WTC11 (cell line): Measurements from ENCODE around the gene LOXL4. TPM values are rescaled to one million over a fixed set of nuclear protein-coding genes. Genes with fewer than 3 reads are reported as not detected.
A peak's percentile ranks its signal among the peaks of the same experiment; 100 is the strongest.

Experiments used
- ATAC-seq: fragments of 200-7000 bp; cut with Tn5 transposase; 2 replicates; pipeline ENCODE4 v1.10.0; 2021; ENCODE audit warnings: mild to moderate bottlenecking, moderate library complexity
- Bru-seq: library from RNA; stranded (reverse); fragments of 400-500 nt; gene quantifications from one replicate; lab custom pipeline; 2021; lab: Mats Ljungman, UMichigan
- CTCF ChIA-PET: fragments of 300-600 bp; sonication (Branson Sonifier 250); formaldehyde crosslinking; loops from one replicate; lab custom pipeline; 2021; ENCODE audit warnings: antibody characterized with exemption; lab: Charles Lee
- POLR2A ChIA-PET: fragments of 350-600 bp; sonication (Branson Sonifier 250); formaldehyde crosslinking; loops from one replicate; lab custom pipeline; 2021; ENCODE audit warnings: antibody characterized with exemption; lab: Charles Lee
- DNase-seq: peaks from one replicate; pipeline ENCODE4 v3.0.0; 2021; ENCODE audit warnings: low spot score
- H3K27ac Mint-ChIP-seq: 2 replicates; pipeline ENCODE4 v1.8.0; 2021; ENCODE audit warnings: mixed read lengths
- H3K27me3 Mint-ChIP-seq: 2 replicates; pipeline ENCODE4 v1.8.0; 2021; ENCODE audit warnings: low read depth, mild to moderate bottlenecking, moderate library complexity, mixed read lengths
- H3K36me3 Mint-ChIP-seq: 2 replicates; pipeline ENCODE4 v1.8.0; 2021; ENCODE audit warnings: mixed read lengths
- H3K4me1 Mint-ChIP-seq: 2 replicates; pipeline ENCODE4 v1.8.0; 2022; ENCODE audit warnings: mixed read lengths
- H3K4me3 Mint-ChIP-seq: 2 replicates; pipeline ENCODE4 v1.8.0; 2021; ENCODE audit warnings: mild to moderate bottlenecking, moderate library complexity, mixed read lengths
- H3K9me3 Mint-ChIP-seq: 2 replicates; pipeline ENCODE4 v1.8.0; 2021; ENCODE audit warnings: mixed read lengths
- NR2C2 ChIP-seq: sonication (generic); formaldehyde crosslinking; IDR thresholded peaks from 2 replicates; pipeline ENCODE4 v1.8.0; 2022; ENCODE audit warnings: mild to moderate bottlenecking, missing genetic modification reagents
- NR3C1 ChIP-seq: sonication (generic); formaldehyde crosslinking; conservative IDR thresholded peaks from 2 replicates; pipeline ENCODE4 v1.8.1; 2023; ENCODE audit warnings: low read depth, mild to moderate bottlenecking, missing genetic modification reagents
- PRDM15 ChIP-seq: sonication (generic); formaldehyde crosslinking; IDR thresholded peaks from 2 replicates; pipeline ENCODE4 v1.8.0; 2022; ENCODE audit warnings: missing genetic modification reagents
- SP1 ChIP-seq: sonication (generic); formaldehyde crosslinking; conservative IDR thresholded peaks from 2 replicates; pipeline ENCODE4 v1.8.1; 2022; ENCODE audit warnings: missing genetic modification reagents
- ZNF121 ChIP-seq: sonication (generic); formaldehyde crosslinking; IDR thresholded peaks from 2 replicates; pipeline ENCODE4 v1.8.0; 2023; ENCODE audit warnings: missing genetic modification reagents
- ZNF416 ChIP-seq: fragments of 250-450 bp; sonication (Bioruptor Pico); IDR thresholded peaks from 2 replicates; pipeline ENCODE4 v1.9.0; 2021; ENCODE audit warnings: mild to moderate bottlenecking, inconsistent platforms
- ZNF423 ChIP-seq: fragments of 250-450 bp; sonication (Bioruptor Pico); IDR thresholded peaks from 2 replicates; pipeline ENCODE4 v2.1.2; 2022; ENCODE audit warnings: mild to moderate bottlenecking, moderate library complexity
- ZNF425 ChIP-seq: fragments of 250-450 bp; sonication (Bioruptor Pico); conservative IDR thresholded peaks from 2 replicates; pipeline ENCODE4 v1.9.0; 2021; ENCODE audit warnings: mild to moderate bottlenecking
- long read RNA-seq, 3 experiments: library from RNA in 1 of 3; library from capped mRNA in 1 of 3; library from polyadenylated mRNA in 1 of 3; unstranded in 2 of 3; stranded (forward) in 1 of 3; transcript quantifications; one replicate each; pipeline ENCODE4 v2.0.0, GENCODE V29; 2021
- total RNA-seq: library from RNA; stranded (reverse); gene quantifications from 3 replicates; pipeline ENCODE4 v1.2.3, GENCODE V29; 2021
- TF ChIP-seq, protein P1 (sequence below): sonication (generic); formaldehyde crosslinking; conservative IDR thresholded peaks from 2 replicates; pipeline ENCODE4 v1.8.1; 2022; ENCODE audit warnings: mild to moderate bottlenecking, missing genetic modification reagents
- TF ChIP-seq, protein P2 (sequence below): sonication (generic); formaldehyde crosslinking; IDR thresholded peaks from 2 replicates; pipeline ENCODE4 v1.8.1; 2023; ENCODE audit warnings: mild to moderate bottlenecking, missing genetic modification reagents, moderate library complexity
- TF ChIP-seq, protein P3 (sequence below): sonication (generic); formaldehyde crosslinking; IDR thresholded peaks from 2 replicates; pipeline ENCODE4 v1.8.1; 2023; ENCODE audit warnings: mild to moderate bottlenecking, missing genetic modification reagents
- TF ChIP-seq, protein P4 (sequence below): sonication (generic); formaldehyde crosslinking; IDR thresholded peaks from 2 replicates; pipeline ENCODE4 v1.8.1; 2023; ENCODE audit warnings: mild to moderate bottlenecking, moderate library complexity, missing genetic modification reagents

LOXL4 gene
- 0.07 to 0.35 TPM (median 0.21 TPM) in 3 replicates for total RNA-seq
- percentile 20 among the genes with signal in this experiment for Bru-seq, nascent RNA
- long read RNA-seq, experiment 1, result 0 reads
- long read RNA-seq, experiment 2, result 0 reads
- long read RNA-seq, experiment 3, result 0 reads

DNA sequence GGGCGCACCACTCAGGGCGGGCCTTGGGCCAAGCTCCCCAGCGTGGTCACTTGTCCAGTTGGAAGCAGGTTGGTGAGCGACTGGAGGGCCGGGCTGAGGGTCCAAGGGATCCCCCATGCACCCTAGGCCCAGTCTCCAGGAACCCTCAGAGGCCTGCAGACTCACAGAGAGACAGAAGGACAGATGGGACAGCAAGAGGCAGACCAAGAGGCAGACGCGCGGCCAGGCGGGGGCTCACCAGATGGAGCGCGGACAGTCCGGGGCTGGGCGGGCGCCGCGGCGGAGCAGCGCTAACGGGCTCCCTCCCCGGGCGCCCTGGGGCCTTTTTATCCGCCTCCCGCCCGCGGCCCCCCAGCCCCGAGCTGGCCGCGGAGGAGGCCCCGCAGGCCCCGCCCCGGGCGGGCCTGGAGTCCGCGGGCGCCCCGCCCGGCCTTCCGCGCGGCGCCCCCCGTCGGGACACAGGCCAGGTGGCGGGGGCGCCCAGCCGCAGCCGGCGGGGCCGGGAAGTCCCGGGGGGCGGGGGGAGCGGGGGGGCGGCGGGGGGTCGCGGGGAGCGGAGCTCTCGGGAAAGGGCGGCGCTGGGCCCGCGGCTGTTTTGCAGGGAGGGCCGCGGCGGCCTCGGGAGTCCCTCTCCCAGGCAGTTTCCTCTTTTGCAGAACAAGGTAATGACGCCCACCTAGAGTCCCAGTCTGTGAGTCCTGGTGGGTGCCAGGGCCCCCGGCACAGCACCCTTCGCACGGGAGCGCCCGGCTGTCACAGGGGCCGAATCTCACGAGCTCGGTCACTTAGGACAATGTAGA, at the start of gene LOXL4:
LOXL4 (minus strand) TSS at position 301 of the 800 bp plus-strand sequence. CDS start 5,175 bp downstream, outside the sequence.
- Mint-ChIP-seq H3K4me1 (peaks cover 31% of the 10 kb centered on the region), H3K9me3 (no peaks in the 10 kb centered on the region), H3K36me3 (no peaks in the 10 kb centered on the region), H3K27ac (no peak within 1 kb of the TSS), H3K4me3 (peak within 1 kb of the TSS; percentile 76), H3K27me3 (peaks cover 24% of the 10 kb centered on the region)
- DNase-seq, result peak; percentile 45
- ChIA-PET POLR2A (interaction anchor here (0.6 kb wide), 1 partner anchor 640 kb away, joined by 9 read pairs; no protein-coding TSS in a partner anchor), CTCF (interaction anchor here (0.6 to 13.7 kb wide), 8 partner anchors 28 to 1058 kb away, joined by 3 to 204 read pairs (median 4); no protein-coding TSS in a partner anchor)
- TF ChIP-seq ZNF425 (CRISPR knock-in tag) (no peak), ZNF423 (CRISPR knock-in tag) (peak; percentile 36; the same call in 1 of the 2 replicates)
- ATAC-seq, result peak; percentile 50

DNA sequence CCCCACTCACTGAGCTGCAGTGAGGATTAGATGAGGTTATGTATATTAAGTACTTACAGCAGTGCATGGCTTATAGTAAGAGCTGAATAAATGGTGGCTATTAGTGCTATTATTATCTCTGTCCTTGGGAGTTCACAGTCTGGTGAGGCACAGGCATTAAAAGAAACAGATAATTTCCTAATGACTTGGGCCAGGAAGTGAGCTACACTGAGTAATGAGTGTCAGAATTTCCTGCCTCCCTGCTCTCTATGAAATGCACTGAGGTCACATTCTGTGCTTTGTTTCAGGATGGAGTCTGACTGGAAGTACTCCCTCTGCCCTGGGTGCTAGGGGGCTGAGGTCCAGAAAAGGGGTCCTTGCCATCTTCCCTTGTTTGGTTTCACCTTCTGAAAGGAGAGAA, 48.7 kb upstream of the LOXL4 start:
- no peaks in the 10 kb centered on the region for H3K9me3 Mint-ChIP-seq
- CTCF ChIA-PET, result interaction anchor here (1.0 to 2.3 kb wide), 2 partner anchors 15 to 146 kb away, joined by 5 to 8 read pairs; no protein-coding TSS in a partner anchor

DNA sequence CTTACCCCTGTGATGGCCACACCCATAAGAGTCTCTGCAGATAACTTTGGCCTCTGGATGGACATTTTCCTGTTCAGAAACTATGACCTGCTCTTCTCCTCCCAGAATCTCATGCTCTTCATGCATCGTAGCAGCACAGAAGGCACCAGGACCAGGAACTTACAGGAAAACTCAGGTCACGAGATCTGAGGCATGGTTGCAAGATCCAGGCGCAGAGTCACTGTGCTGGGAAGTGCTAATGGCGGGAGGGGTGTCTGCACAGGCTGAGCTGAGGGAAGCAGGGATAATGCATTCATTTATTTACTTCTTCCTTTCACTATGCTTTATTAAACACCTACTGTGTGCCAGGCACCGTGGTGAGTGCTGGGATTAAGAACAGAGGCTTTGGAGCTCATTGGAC, 48.2 kb upstream of the LOXL4 start:
- Mint-ChIP-seq H3K36me3 (no peaks in the 10 kb centered on the region), H3K4me3 (no peak overlapping the region)
- CTCF ChIA-PET, result interaction anchor here (1.0 to 2.3 kb wide), 2 partner anchors 16 to 146 kb away, joined by 5 to 8 read pairs; no protein-coding TSS in a partner anchor

More for the DNA sequence above, 48.7 kb upstream of the LOXL4 start:
- no peak overlapping the region for H3K27ac Mint-ChIP-seq
- ATAC-seq (no peak), DNase-seq (no peak)
- TF ChIP-seq SP1, result no peak
- TF ChIP-seq ZNF121 (CRISPR knock-in tag), result no peak
- TF ChIP-seq, protein P1, sequence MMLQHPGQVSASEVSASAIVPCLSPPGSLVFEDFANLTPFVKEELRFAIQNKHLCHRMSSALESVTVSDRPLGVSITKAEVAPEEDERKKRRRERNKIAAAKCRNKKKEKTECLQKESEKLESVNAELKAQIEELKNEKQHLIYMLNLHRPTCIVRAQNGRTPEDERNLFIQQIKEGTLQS (CRISPR knock-in tag), result no peak
- no peak for TF ChIP-seq NR2C2
- H3K27me3 Mint-ChIP-seq, result no peaks in the 10 kb centered on the region; the same call in 1 of the 2 replicates
- H3K4me1 Mint-ChIP-seq, result peaks cover 5% of the 10 kb centered on the region
- H3K36me3 Mint-ChIP-seq, result no peaks in the 10 kb centered on the region
- H3K4me3 Mint-ChIP-seq, result no peak overlapping the region
- POLR2A ChIA-PET, result no interaction called here

More for the DNA sequence above, 48.2 kb upstream of the LOXL4 start:
- H3K4me1 Mint-ChIP-seq, result peaks cover under 1% of the 10 kb centered on the region; the same call in 1 of the 2 replicates
- no peak overlapping the region for H3K27ac Mint-ChIP-seq
- DNase-seq (no peak), ATAC-seq (no peak)
- POLR2A ChIA-PET, result no interaction called here
- H3K27me3 Mint-ChIP-seq, result no peaks in the 10 kb centered on the region; the same call in 1 of the 2 replicates
- no peaks in the 10 kb centered on the region for H3K9me3 Mint-ChIP-seq
- TF ChIP-seq, protein P2, sequence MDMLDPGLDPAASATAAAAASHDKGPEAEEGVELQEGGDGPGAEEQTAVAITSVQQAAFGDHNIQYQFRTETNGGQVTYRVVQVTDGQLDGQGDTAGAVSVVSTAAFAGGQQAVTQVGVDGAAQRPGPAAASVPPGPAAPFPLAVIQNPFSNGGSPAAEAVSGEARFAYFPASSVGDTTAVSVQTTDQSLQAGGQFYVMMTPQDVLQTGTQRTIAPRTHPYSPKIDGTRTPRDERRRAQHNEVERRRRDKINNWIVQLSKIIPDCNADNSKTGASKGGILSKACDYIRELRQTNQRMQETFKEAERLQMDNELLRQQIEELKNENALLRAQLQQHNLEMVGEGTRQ (CRISPR knock-in tag), result no peak
- TF ChIP-seq ZNF416 (no peak), PRDM15 (no peak), NR3C1 (CRISPR knock-in tag) (no peak)
- TF ChIP-seq, protein P3, sequence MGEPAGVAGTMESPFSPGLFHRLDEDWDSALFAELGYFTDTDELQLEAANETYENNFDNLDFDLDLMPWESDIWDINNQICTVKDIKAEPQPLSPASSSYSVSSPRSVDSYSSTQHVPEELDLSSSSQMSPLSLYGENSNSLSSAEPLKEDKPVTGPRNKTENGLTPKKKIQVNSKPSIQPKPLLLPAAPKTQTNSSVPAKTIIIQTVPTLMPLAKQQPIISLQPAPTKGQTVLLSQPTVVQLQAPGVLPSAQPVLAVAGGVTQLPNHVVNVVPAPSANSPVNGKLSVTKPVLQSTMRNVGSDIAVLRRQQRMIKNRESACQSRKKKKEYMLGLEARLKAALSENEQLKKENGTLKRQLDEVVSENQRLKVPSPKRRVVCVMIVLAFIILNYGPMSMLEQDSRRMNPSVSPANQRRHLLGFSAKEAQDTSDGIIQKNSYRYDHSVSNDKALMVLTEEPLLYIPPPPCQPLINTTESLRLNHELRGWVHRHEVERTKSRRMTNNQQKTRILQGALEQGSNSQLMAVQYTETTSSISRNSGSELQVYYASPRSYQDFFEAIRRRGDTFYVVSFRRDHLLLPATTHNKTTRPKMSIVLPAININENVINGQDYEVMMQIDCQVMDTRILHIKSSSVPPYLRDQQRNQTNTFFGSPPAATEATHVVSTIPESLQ, result no peak
- TF ChIP-seq, protein P4, sequence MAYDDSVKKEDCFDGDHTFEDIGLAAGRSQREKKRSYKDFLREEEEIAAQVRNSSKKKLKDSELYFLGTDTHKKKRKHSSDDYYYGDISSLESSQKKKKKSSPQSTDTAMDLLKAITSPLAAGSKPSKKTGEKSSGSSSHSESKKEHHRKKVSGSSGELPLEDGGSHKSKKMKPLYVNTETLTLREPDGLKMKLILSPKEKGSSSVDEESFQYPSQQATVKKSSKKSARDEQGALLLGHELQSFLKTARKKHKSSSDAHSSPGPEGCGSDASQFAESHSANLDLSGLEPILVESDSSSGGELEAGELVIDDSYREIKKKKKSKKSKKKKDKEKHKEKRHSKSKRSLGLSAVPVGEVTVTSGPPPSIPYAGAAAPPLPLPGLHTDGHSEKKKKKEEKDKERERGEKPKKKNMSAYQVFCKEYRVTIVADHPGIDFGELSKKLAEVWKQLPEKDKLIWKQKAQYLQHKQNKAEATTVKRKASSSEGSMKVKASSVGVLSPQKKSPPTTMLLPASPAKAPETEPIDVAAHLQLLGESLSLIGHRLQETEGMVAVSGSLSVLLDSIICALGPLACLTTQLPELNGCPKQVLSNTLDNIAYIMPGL (CRISPR knock-in tag), result no peak
- TF ChIP-seq, protein P1 (CRISPR knock-in tag), result no peak
